ENCODE measurements around the gene MKKS. TPM values are rescaled to one million over a fixed set of nuclear protein-coding genes. Genes with fewer than 3 reads are reported as not detected.

MKKS gene
- total RNA-seq, 1 donor from 2014 or later = 8.6 TPM

DNA sequence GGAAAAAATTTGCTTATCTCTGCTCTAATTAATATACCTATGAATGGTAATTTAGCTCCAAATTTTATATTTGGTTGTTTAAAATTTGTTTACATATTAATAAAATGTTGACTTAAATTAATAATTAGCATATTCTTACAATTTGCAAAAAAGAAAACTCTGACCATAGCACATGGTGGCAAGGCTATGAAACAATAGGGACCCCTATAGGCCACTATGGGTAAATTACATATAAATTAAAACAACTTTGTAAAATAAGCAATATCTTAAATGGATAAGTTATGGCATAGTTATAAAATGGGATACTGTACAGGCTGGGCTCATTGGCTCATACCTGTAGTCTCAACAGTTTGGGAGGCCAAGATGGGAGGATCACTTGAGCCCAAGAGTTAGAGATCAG is 76.0 kb downstream of the MKKS start:
- no peak overlapping the region for H3K4me3 Mint-ChIP-seq
- H3K9me3 Mint-ChIP-seq = peaks cover 4% of the 10 kb centered on the region
- H3K4me1 Mint-ChIP-seq = no peaks in the 10 kb centered on the region
- ATAC-seq (ENCODE audit: low read depth) = no peak
- H3K27ac Mint-ChIP-seq = no peak overlapping the region
- intact Hi-C loops (cut with micrococcal nuclease) = no loop called here
- no peak for DNase-seq
- ChIA-PET POLR2A (no interaction called here), CTCF (no interaction called here)
- TF ChIP-seq, protein P1, sequence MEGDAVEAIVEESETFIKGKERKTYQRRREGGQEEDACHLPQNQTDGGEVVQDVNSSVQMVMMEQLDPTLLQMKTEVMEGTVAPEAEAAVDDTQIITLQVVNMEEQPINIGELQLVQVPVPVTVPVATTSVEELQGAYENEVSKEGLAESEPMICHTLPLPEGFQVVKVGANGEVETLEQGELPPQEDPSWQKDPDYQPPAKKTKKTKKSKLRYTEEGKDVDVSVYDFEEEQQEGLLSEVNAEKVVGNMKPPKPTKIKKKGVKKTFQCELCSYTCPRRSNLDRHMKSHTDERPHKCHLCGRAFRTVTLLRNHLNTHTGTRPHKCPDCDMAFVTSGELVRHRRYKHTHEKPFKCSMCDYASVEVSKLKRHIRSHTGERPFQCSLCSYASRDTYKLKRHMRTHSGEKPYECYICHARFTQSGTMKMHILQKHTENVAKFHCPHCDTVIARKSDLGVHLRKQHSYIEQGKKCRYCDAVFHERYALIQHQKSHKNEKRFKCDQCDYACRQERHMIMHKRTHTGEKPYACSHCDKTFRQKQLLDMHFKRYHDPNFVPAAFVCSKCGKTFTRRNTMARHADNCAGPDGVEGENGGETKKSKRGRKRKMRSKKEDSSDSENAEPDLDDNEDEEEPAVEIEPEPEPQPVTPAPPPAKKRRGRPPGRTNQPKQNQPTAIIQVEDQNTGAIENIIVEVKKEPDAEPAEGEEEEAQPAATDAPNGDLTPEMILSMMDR (IDR thresholded peaks at IDR 0.05) = no peak
- H3K36me3 Mint-ChIP-seq (ENCODE audit: low read depth) = no peaks in the 10 kb centered on the region
- peaks cover under 1% of the 10 kb centered on the region for H3K27me3 Mint-ChIP-seq

DNA sequence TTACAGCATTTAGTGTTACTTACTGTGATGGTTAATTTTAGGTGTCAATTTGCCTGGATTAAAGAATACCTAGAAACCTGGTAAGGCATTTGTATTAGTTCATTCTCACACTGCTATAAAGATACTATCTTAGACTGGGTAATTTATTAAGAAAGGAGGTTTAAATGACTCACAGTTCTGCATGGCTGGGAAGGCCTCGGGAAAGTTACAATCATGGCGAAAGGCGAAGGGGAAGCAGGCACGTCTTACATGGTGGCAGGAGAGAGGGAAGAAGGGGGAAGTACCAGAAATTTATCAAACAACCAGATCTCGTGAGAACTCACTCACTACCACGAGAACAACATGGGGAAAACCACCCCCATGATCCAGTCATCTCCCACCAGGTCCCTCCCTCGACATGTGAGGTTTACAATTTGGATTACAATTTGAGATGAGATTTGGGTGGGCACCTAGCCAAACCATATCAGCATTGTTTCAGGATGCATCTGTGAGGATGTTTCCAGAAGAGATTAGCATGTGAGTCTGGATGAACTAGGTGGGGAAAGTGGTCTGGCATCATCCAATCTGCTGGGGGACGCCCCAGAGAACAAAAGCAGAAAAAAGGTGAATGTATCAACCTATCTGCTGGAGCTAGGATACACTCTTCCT is 76.8 kb downstream of the MKKS start:
- Mint-ChIP-seq H3K4me1 (no peaks in the 10 kb centered on the region), H3K36me3 (ENCODE audit: low read depth) (no peaks in the 10 kb centered on the region), H3K9me3 (peaks cover 4% of the 10 kb centered on the region), H3K27ac (no peak overlapping the region), H3K27me3 (peaks cover 5% of the 10 kb centered on the region), H3K4me3 (no peak overlapping the region)
- intact Hi-C loops (cut with micrococcal nuclease) = no loop called here
- ChIA-PET POLR2A (no interaction called here), CTCF (no interaction called here)
- ATAC-seq (ENCODE audit: low read depth) (no peak), DNase-seq (no peak)
- TF ChIP-seq, protein P1 (IDR thresholded peaks at IDR 0.05) = no peak

DNA sequence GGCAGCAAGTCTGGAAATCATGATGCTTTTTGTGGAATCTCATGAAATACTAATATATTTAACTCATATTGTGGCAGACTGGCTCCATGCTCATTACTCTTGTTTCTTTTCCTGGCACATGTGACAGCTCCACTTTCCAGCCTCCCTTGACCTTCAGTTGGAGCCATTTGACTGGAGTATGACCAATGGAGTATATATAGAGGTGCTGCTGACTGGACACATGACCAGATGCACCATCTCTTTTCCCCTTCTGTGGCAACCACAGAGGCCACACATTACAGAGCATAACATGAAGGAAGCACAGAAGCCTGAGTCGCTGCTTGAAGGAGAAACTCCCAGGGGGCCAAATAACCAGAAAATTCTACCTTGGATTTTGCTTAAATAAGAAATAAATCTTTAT is 77.4 kb downstream of the MKKS start:
- peaks cover 7% of the 10 kb centered on the region for H3K27me3 Mint-ChIP-seq
- no peak for DNase-seq
- intact Hi-C loops (cut with micrococcal nuclease) = no loop called here

DNA sequence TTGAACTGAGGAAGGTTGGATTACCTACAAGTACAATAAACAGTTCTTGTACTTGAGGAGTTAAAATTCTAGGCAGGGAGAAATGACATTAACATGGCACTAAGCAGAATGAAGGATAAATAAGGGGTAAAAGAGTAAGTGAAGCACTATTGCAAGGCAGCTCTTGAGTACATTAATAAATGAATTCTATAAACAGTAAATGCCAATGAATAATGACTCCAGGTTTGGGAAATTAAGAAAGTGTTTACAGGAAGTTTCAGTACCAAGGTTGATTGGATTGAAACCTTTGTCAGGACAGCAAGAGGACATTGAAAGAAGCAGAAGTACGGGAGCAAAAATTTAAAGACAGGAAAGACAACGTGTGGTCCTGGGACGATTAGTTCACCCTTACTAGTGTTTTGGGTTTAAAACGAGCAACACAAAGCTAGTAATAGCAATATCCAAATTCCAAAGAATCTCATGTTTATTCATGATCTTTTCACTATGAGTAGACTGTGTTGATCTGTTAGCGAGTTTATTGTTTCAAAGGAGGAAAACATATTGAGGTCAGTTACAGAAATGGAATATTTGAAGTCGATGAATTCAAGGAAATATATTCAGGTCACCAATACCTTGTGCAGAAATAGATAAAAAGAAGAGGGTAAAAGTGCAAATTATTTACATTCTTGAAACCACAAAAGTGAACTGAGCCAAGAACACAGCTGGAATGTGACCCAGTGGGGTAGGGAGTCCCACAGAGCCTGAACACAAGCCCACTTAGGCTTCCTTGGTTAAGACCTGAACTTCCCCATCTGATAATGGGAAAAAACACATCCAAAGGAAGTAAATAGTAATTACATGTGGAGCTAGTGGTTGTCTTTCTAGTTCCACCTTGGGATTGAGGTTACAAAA is 80.8 kb downstream of the MKKS start:
- H3K36me3 Mint-ChIP-seq (ENCODE audit: low read depth) = no peaks in the 10 kb centered on the region
- peaks cover 7% of the 10 kb centered on the region for H3K27me3 Mint-ChIP-seq
- ChIA-PET POLR2A (no interaction called here), CTCF (no interaction called here)
- no peak for DNase-seq
- no peak for ATAC-seq (ENCODE audit: low read depth)
- no peak overlapping the region for H3K27ac Mint-ChIP-seq
- TF ChIP-seq, protein P1 (IDR thresholded peaks at IDR 0.05) = no peak
- H3K4me1 Mint-ChIP-seq = no peaks in the 10 kb centered on the region
- peaks cover 2% of the 10 kb centered on the region for H3K9me3 Mint-ChIP-seq
- intact Hi-C loops (cut with micrococcal nuclease) = no loop called here
- no peak overlapping the region for H3K4me3 Mint-ChIP-seq

More for the DNA sequence above, 77.4 kb downstream of the MKKS start:
- no peaks in the 10 kb centered on the region for H3K36me3 Mint-ChIP-seq (ENCODE audit: low read depth)
- ChIA-PET POLR2A (no interaction called here), CTCF (no interaction called here)
- H3K4me1 Mint-ChIP-seq = no peaks in the 10 kb centered on the region
- peaks cover 4% of the 10 kb centered on the region for H3K9me3 Mint-ChIP-seq
- TF ChIP-seq, protein P1 (IDR thresholded peaks at IDR 0.05) = no peak
- no peak overlapping the region for H3K27ac Mint-ChIP-seq
- no peak for ATAC-seq (ENCODE audit: low read depth)
- H3K4me3 Mint-ChIP-seq = no peak overlapping the region

Other genes with a start within 250 kb of the MKKS start
- gene SNAP25, start 215.4 kb downstream of the MKKS start, total RNA-seq = not detected in 2 replicates
- 7.4 and 8.6 TPM in 2 replicates for gene SLX4IP, start 1.1 kb upstream of the MKKS start, total RNA-seq
- gene JAG1, start 239.8 kb upstream of the MKKS start, total RNA-seq = not detected in 2 replicates